ENCODE results near the gene DPYD. TPM values are rescaled to one million over a fixed set of nuclear protein-coding genes. Genes with fewer than 3 reads are reported as not detected.

Gene DPYD
- total RNA-seq, 1 donor from 2014 or later = 12.6 TPM

- CTCF ChIA-PET = no interaction called here
- no peak for TF ChIP-seq CTCF (IDR thresholded peaks at IDR 0.05)
- POLR2A ChIA-PET = no interaction called here
- Mint-ChIP-seq H3K4me1 (no peaks in the 10 kb centered on the region), H3K27me3 (no peaks in the 10 kb centered on the region), H3K9me3 (no peaks in the 10 kb centered on the region), H3K36me3 (ENCODE audit: low read depth) (no peaks in the 10 kb centered on the region), H3K27ac (no peak overlapping the region), H3K4me3 (no peak overlapping the region)
- ATAC-seq (ENCODE audit: low read depth) (no peak), DNase-seq (no peak)
- intact Hi-C loops (cut with micrococcal nuclease) = no loop called here
These were observed 421.2 kb downstream of the DPYD start for GRCh38 chr1:97499667-97500066.

GRCh38 chr1:97489834-97490233 lies 431.0 kb downstream of the DPYD start:
- DNase-seq = no peak
- ChIA-PET POLR2A (no interaction called here), CTCF (no interaction called here)
- intact Hi-C loops (cut with micrococcal nuclease) = no loop called here
- Mint-ChIP-seq H3K4me1 (no peaks in the 10 kb centered on the region), H3K27ac (no peak overlapping the region), H3K4me3 (no peak overlapping the region), H3K36me3 (ENCODE audit: low read depth) (no peaks in the 10 kb centered on the region), H3K9me3 (no peaks in the 10 kb centered on the region), H3K27me3 (no peaks in the 10 kb centered on the region)
- ATAC-seq (ENCODE audit: low read depth) = no peak
- TF ChIP-seq CTCF (IDR thresholded peaks at IDR 0.05) = no peak

- no peaks in the 10 kb centered on the region for H3K4me1 Mint-ChIP-seq
- DNase-seq (no peak), ATAC-seq (ENCODE audit: low read depth) (no peak)
- no peak overlapping the region for H3K4me3 Mint-ChIP-seq
- no peaks in the 10 kb centered on the region for H3K9me3 Mint-ChIP-seq
- POLR2A ChIA-PET = no interaction called here
- no peaks in the 10 kb centered on the region for H3K27me3 Mint-ChIP-seq
- intact Hi-C loops (cut with micrococcal nuclease) = no loop called here
- H3K36me3 Mint-ChIP-seq (ENCODE audit: low read depth) = no peaks in the 10 kb centered on the region
- TF ChIP-seq CTCF (IDR thresholded peaks at IDR 0.05) = no peak
- CTCF ChIA-PET = no interaction called here
- no peak overlapping the region for H3K27ac Mint-ChIP-seq
These were observed 432.3 kb downstream of the DPYD start for GRCh38 chr1:97488530-97488929.

- ChIA-PET POLR2A (no interaction called here), CTCF (no interaction called here)
- no peaks in the 10 kb centered on the region for H3K36me3 Mint-ChIP-seq (ENCODE audit: low read depth)
- H3K27me3 Mint-ChIP-seq = no peaks in the 10 kb centered on the region
- no peaks in the 10 kb centered on the region for H3K4me1 Mint-ChIP-seq
- no peak for TF ChIP-seq CTCF (IDR thresholded peaks at IDR 0.05)
- no peak overlapping the region for H3K27ac Mint-ChIP-seq
- DNase-seq = no peak
- peaks cover 2% of the 10 kb centered on the region for H3K9me3 Mint-ChIP-seq
- no peak for ATAC-seq (ENCODE audit: low read depth)
- H3K4me3 Mint-ChIP-seq = no peak overlapping the region
- intact Hi-C loops (cut with micrococcal nuclease) = no loop called here
These were observed 438.8 kb downstream of the DPYD start for GRCh38 chr1:97482022-97482421.

- intact Hi-C loops (cut with micrococcal nuclease) = no loop called here
- H3K27me3 Mint-ChIP-seq = no peaks in the 10 kb centered on the region
- peaks cover 4% of the 10 kb centered on the region for H3K4me1 Mint-ChIP-seq
- no peak overlapping the region for H3K4me3 Mint-ChIP-seq
- CTCF ChIA-PET = no interaction called here
- peaks cover 13% of the 10 kb centered on the region for H3K36me3 Mint-ChIP-seq (ENCODE audit: low read depth)
- no peak for ATAC-seq (ENCODE audit: low read depth)
- peaks cover 10% of the 10 kb centered on the region for H3K9me3 Mint-ChIP-seq
- TF ChIP-seq CTCF (IDR thresholded peaks at IDR 0.05) = no peak
- no peak for DNase-seq
- POLR2A ChIA-PET = no interaction called here
- H3K27ac Mint-ChIP-seq = no peak overlapping the region
These were observed 453.4 kb downstream of the DPYD start for GRCh38 chr1:97467445-97467844.

All from activated B cell treated with CpG ODN at 0.5 μM for 24 hours (primary cell).